ENCODE data around the gene RECQL5. TPM values are rescaled to one million over a fixed set of nuclear protein-coding genes. Genes with fewer than 3 reads are reported as not detected.

Gene RECQL5
- total and polyA plus RNA-seq, 2 donors (not counting 1 experiment from before 2014, with no cell fraction given): 58.5 to 70.5 TPM

GRCh38 chr17:75619506-75620431 is 47.2 kb downstream of the RECQL5 start:
- ATAC-seq (ENCODE audit: low read depth) (no peak), DNase-seq (no peak)
- Histone ChIP-seq H3K4me3 (ENCODE audit: control extremely low read depth in 1 of 5, extremely low read depth in 1 of 5, insufficient read depth in 1 of 5, low read depth in 2 of 5, low read length in 4 of 5) (no peak overlapping the region), H3K4me1 (ENCODE audit: control insufficient read depth in 2 of 2, insufficient read depth in 2 of 2, low read length in 2 of 2) (no peaks in the 10 kb centered on the region), H3K27me3 (replicated peaks in 1 of 4; ENCODE audit: control extremely low read depth in 1 of 4, control insufficient read depth in 3 of 4, insufficient read depth in 4 of 4, low read length in 3 of 4) (no peaks in the 10 kb centered on the region), H3K9me3 (ENCODE audit: control extremely low read depth in 1 of 3, control insufficient read depth in 2 of 3, insufficient read depth in 1 of 3, low read length in 2 of 3) (no peaks in the 10 kb centered on the region), H2AFZ (ENCODE audit: insufficient read depth, low read depth, low read length, poor library complexity, severe bottlenecking) (no peak overlapping the region), H3K4me2 (replicated peaks; ENCODE audit: low read depth, low read length, poor library complexity, severe bottlenecking) (no peak overlapping the region), H3K27ac (ENCODE audit: low read length in 2 of 2) (no peak overlapping the region), H3K9ac (ENCODE audit: low read length) (no peak overlapping the region), H4K20me1 (ENCODE audit: control insufficient read depth, insufficient read depth, low read length, poor library complexity, severe bottlenecking) (no peaks in the 10 kb centered on the region), H3K79me2 (ENCODE audit: control insufficient read depth, insufficient read depth, low read length) (no peaks in the 10 kb centered on the region), H3K36me3 (replicated peaks in 1 of 2; ENCODE audit: control extremely low read depth in 1 of 2, control insufficient read depth in 1 of 2, extremely low read depth in 1 of 2, insufficient read depth in 2 of 2, low read length in 1 of 2) (peaks cover 0 to 69% of the 10 kb centered on the region in 2 experiments)
- intact Hi-C loops (cut with micrococcal nuclease): no loop called here
- 90% methylated on average over 36 of the region's 36 CpGs for whole genome bisulfite sequencing (ENCODE audit: insufficient coverage)
- H3K27me3 Mint-ChIP-seq: no peaks in the 10 kb centered on the region
- H3K4me1 Mint-ChIP-seq: no peaks in the 10 kb centered on the region
- POLR2A ChIA-PET: interaction anchor here (0.6 kb wide), 1 partner anchor 562 kb away, joined by 9 read pairs; no protein-coding TSS in a partner anchor
- H3K4me3 Mint-ChIP-seq: no peak overlapping the region
- no peak overlapping the region for H3K27ac Mint-ChIP-seq
- CTCF ChIA-PET: interaction anchor here (0.7 to 3.4 kb wide), 5 partner anchors 9 to 133 kb away, joined by 3 to 24 read pairs (median 4); a partner anchor contains a TSS
- no peaks in the 10 kb centered on the region for H3K9me3 Mint-ChIP-seq (ENCODE audit: insufficient read depth)
- TF ChIP-seq CTCF (IDR thresholded peaks at IDR 0.05): peak; percentile 29
- TF ChIP-seq EZH2 (IDR thresholded peaks at IDR 0.05; ENCODE audit: borderline replicate concordance, insufficient read depth, low read depth, low read length, poor library complexity, severe bottlenecking): no peak

GRCh38 chr17:75617675-75618074 is 49.3 kb downstream of the RECQL5 start:
- Histone ChIP-seq H3K4me2 (replicated peaks; ENCODE audit: low read depth, low read length, poor library complexity, severe bottlenecking) (no peak overlapping the region), H3K27ac (ENCODE audit: low read length in 2 of 2) (no peak overlapping the region), H2AFZ (ENCODE audit: insufficient read depth, low read depth, low read length, poor library complexity, severe bottlenecking) (no peak overlapping the region), H3K9ac (ENCODE audit: low read length) (no peak overlapping the region), H3K9me3 (ENCODE audit: control extremely low read depth in 1 of 3, control insufficient read depth in 2 of 3, insufficient read depth in 1 of 3, low read length in 2 of 3) (no peaks in the 10 kb centered on the region), H3K27me3 (replicated peaks in 1 of 4; ENCODE audit: control extremely low read depth in 1 of 4, control insufficient read depth in 3 of 4, insufficient read depth in 4 of 4, low read length in 3 of 4) (no peaks in the 10 kb centered on the region), H3K4me3 (ENCODE audit: control extremely low read depth in 1 of 5, extremely low read depth in 1 of 5, insufficient read depth in 1 of 5, low read depth in 2 of 5, low read length in 4 of 5) (no peak overlapping the region), H4K20me1 (ENCODE audit: control insufficient read depth, insufficient read depth, low read length, poor library complexity, severe bottlenecking) (no peaks in the 10 kb centered on the region), H3K4me1 (ENCODE audit: control insufficient read depth in 2 of 2, insufficient read depth in 2 of 2, low read length in 2 of 2) (no peaks in the 10 kb centered on the region), H3K79me2 (ENCODE audit: control insufficient read depth, insufficient read depth, low read length) (no peaks in the 10 kb centered on the region), H3K36me3 (replicated peaks in 1 of 2; ENCODE audit: control extremely low read depth in 1 of 2, control insufficient read depth in 1 of 2, extremely low read depth in 1 of 2, insufficient read depth in 2 of 2, low read length in 1 of 2) (peaks cover 0 to 78% of the 10 kb centered on the region in 2 experiments)
- TF ChIP-seq EZH2 (IDR thresholded peaks at IDR 0.05; ENCODE audit: borderline replicate concordance, insufficient read depth, low read depth, low read length, poor library complexity, severe bottlenecking) (no peak), CTCF (IDR thresholded peaks at IDR 0.05) (no peak)
- CTCF ChIA-PET: interaction anchor here (0.6 to 2.0 kb wide), 3 partner anchors 15 to 135 kb away, joined by 3 to 9 read pairs (median 4); partner anchors contain the start of gene SMIM5
- DNase-seq (no peak), ATAC-seq (ENCODE audit: low read depth) (no peak)
- intact Hi-C loops (cut with micrococcal nuclease): no loop called here
- Mint-ChIP-seq H3K4me1 (no peaks in the 10 kb centered on the region), H3K9me3 (ENCODE audit: insufficient read depth) (no peaks in the 10 kb centered on the region), H3K27ac (no peak overlapping the region), H3K27me3 (no peaks in the 10 kb centered on the region), H3K4me3 (no peak overlapping the region)
- POLR2A ChIA-PET: no interaction called here
- 89% methylated on average over 11 of the region's 11 CpGs for WGBS (ENCODE audit: insufficient coverage)
